Activated T-cell treated with anti-CD3 and anti-CD28 coated beads, Interleukin-2, amount 50 U/mL, for 24 hours (primary cell): ENCODE results near the gene DAB2IP.

Experiments used
- DNase-seq: peaks from one replicate; pipeline ENCODE4 v3.0.0-alpha.2; 2020
- H3K27ac Mint-ChIP-seq: 2 replicates; pipeline ENCODE4 v1.8.0; 2020; ENCODE audit warnings: mild to moderate bottlenecking, mixed read lengths
- H3K27me3 Mint-ChIP-seq: 2 replicates; pipeline ENCODE4 v1.8.0; 2020; ENCODE audit warnings: mixed read lengths
- H3K36me3 Mint-ChIP-seq: 2 replicates; pipeline ENCODE4 v1.8.0; 2020; ENCODE audit warnings: low read depth, mixed read lengths
- H3K4me1 Mint-ChIP-seq: 2 replicates; pipeline ENCODE4 v1.8.0; 2020; ENCODE audit warnings: low read depth, mixed read lengths
- H3K4me3 Mint-ChIP-seq: 2 replicates; pipeline ENCODE4 v1.8.0; 2020; ENCODE audit warnings: mild to moderate bottlenecking, moderate library complexity, mixed read lengths
- H3K9me3 Mint-ChIP-seq: 2 replicates; pipeline ENCODE4 v1.8.0; 2020; ENCODE audit warnings: mixed read lengths

The DAB2IP gene

DNA sequence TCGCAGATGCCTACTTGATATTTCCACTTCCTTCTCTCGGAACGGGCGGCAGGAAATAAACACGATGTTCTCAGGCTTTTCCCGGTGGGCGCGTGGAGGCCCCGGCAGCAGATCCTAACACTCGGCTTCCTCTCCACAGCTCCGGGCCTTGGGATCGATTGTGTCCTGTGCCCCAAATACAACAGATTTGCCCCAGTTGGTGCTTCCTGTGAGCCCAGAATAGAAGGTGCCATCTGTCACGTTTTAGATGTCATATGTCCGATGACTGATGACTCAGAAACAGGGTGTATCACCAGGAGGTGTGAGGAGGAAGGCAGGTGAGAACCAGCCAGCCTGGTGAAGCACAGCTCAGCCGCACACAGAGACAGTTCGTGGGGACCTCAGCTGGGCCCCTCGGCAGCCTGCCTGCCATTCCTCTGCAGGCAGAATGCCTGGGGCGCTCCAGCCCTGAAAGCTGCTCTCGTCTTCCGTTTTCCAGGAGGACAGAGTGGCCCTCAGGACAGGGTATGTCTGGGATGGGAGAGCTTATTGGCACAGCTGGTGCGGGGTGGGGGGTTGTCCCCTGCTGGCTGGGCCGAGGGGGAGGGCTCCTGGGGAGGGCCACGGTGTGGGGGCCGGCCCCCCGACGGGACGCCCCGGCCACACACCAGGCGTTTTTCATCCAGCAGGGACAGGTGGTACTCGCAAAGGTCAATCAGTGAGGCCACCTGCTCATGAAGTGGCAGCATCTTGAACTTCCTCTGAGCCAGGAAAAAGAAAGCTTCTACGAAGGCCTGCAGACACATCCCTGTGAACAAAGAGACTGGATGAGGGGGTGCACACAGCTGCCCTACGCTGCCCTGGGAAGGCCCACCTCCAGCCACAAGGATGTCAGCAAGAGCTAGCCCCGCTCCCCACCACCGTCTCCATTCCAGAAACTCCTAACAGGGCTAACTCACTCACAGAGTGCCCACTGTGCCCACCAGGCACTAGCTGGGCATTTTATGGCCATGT, 171.0 kb downstream of the DAB2IP start:
- no peak overlapping the region for H3K4me3 Mint-ChIP-seq
- no peaks in the 10 kb centered on the region for H3K4me1 Mint-ChIP-seq
- no peak for DNase-seq
- H3K36me3 Mint-ChIP-seq = no peaks in the 10 kb centered on the region
- H3K27ac Mint-ChIP-seq = no peak overlapping the region
- no peaks in the 10 kb centered on the region for H3K27me3 Mint-ChIP-seq
- H3K9me3 Mint-ChIP-seq = no peaks in the 10 kb centered on the region

DNA sequence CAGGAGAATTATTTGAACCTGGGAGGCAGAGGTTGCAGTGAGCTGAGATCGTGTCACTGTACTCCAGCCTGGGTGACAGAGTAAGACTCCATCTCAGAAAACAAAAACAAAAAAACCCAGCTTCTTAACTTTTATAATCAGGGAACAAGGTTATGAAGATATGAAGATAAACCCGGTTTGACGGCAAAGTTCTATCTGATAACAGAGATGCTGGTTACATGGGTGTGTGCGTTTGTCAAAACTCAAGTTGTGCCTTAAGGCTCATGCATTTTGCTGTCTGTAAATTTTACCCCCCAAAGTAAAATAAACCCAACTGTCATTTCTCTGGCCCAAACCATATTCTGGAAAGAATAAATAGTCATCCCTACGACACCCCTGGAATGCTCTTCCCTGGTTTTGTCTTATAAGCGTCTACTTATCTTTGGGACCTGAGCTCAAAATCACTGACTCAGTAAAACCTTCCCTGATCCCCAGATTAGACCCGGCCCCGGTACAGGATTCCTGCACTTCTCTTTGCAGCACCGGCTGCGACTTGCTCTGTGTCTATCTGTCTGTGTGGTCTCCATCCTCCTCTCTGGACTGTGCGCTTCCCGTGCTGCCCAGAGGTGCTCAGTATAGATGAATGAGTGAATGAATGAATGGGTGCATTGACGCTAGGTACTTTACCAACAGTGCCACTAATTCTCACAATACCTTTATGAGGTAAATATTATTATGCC, 172.2 kb downstream of the DAB2IP start:
- H3K27ac Mint-ChIP-seq = no peak overlapping the region
- no peaks in the 10 kb centered on the region for H3K27me3 Mint-ChIP-seq
- H3K4me1 Mint-ChIP-seq = no peaks in the 10 kb centered on the region
- no peak overlapping the region for H3K4me3 Mint-ChIP-seq
- no peaks in the 10 kb centered on the region for H3K9me3 Mint-ChIP-seq
- H3K36me3 Mint-ChIP-seq = no peaks in the 10 kb centered on the region
- DNase-seq = no peak

DNA sequence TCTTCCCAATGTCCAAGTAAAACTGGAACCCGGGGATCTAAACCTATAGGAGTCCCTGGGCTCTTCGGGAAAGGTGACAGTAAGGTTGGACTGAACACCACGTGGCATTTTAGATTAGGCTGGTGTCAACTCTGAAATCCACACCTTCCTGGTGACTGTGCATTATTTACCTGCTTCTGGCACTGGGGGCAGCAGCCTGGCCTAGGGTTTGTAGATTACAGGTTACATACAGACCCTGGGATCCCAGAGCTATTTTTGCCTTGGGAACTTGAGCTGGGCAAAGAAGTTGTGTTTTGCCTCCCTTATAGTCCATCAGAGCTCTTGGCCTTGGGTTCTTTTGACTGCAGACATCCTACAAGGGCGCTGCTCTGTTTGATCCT, 173.2 kb downstream of the DAB2IP start:
- H3K27ac Mint-ChIP-seq = no peak overlapping the region
- H3K9me3 Mint-ChIP-seq = no peaks in the 10 kb centered on the region

DNA sequence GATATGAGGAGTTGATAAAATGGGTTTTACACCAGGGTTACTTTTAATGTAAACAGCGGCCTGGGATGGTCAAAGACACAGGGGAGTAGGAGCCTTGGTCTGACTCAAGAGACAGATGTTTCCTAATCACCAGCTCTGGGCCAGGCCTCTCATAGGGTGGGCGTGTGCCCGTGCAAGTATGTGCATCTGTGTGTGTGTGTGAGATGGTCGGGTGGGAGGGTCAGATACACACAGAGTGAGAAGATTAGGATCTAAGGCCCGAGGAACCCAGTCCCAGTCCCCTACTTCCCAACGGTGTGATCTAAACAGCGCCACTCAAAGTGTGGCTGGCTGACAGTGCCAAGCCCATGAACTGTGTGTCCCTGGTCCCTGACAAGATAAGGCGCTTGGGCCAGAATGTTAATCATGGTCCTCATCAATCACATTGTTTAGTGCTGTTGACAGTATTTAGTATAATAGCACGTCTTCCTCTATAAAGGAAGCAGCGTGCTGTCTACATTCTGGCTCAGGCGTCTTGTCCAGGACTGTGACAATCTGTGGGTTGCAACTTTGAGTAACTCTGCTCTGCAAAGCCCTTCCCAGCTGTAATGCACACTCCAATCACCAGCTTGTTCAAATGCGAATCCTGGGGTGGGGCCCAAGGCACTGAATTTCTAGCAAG, 173.7 kb downstream of the DAB2IP start:
- H3K9me3 Mint-ChIP-seq = no peaks in the 10 kb centered on the region

More for the DNA sequence above, 173.2 kb downstream of the DAB2IP start:
- no peak overlapping the region for H3K4me3 Mint-ChIP-seq
- no peaks in the 10 kb centered on the region for H3K27me3 Mint-ChIP-seq
- no peaks in the 10 kb centered on the region for H3K36me3 Mint-ChIP-seq
- no peak for DNase-seq
- H3K4me1 Mint-ChIP-seq = no peaks in the 10 kb centered on the region

DNA sequence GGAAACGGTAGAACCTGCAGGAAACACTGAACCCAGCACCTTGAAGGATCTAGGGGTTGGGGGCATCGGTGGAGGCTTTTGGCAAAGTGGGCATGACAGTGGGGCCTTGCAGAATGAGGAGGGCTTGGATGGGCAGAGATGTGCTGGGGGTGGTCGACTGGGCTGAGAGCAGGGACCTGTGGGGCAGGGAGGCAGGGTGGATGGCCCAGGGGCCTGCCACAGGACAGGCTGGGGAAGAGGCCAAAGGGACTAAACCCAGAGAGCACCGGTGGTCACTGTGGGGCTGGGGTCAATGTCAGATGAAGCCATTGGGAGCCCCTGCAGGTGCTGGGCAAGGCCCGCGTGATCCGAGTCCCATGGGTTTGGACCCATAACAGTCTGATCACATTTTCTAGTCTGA, 175.3 kb downstream of the DAB2IP start:
- DNase-seq = no peak

More for the DNA sequence above, 173.7 kb downstream of the DAB2IP start:
- Mint-ChIP-seq H3K27ac (no peak overlapping the region), H3K36me3 (no peaks in the 10 kb centered on the region), H3K27me3 (no peaks in the 10 kb centered on the region), H3K4me3 (no peak overlapping the region), H3K4me1 (no peaks in the 10 kb centered on the region)
- no peak for DNase-seq

DNA sequence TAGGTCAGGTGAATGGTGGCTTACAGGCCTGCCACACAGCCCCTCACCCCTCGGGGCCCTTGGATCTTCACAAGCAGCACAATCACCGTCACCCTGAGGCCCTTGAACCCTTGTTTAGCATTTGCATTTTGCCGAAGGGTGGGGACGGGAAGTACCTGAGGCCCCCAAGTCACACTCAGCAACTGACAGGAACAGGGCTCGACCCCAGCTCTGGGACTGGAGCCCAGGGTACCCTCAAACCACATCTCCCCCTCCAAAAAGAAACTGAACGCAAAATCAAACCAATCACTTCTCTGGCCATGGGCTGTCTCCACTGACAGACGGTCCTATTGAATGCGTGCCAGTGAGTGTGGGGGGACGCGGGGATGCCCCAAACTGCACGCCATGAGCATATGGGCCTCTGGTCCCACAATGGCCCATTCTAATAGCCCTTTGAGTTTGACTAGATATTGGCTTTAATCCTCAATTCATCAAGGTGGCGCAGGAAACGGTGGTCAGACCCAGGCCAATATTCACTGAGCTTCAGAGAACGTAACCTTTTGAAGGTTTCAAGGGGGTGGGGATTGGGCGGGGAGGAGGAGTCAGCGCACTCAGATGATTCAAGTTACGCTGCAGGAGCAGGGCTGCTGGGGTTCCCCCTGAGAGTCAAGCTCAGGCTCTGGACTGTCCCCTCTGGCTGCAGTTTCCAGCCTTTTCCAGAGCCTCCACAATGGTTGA, 176.0 kb downstream of the DAB2IP start:
- H3K27me3 Mint-ChIP-seq = no peaks in the 10 kb centered on the region
- H3K9me3 Mint-ChIP-seq = no peaks in the 10 kb centered on the region
- H3K36me3 Mint-ChIP-seq = no peaks in the 10 kb centered on the region
- no peak overlapping the region for H3K4me3 Mint-ChIP-seq
- no peak overlapping the region for H3K27ac Mint-ChIP-seq
- H3K4me1 Mint-ChIP-seq = no peaks in the 10 kb centered on the region
- no peak for DNase-seq

More for the DNA sequence above, 175.3 kb downstream of the DAB2IP start:
- no peak overlapping the region for H3K4me3 Mint-ChIP-seq
- H3K4me1 Mint-ChIP-seq = no peaks in the 10 kb centered on the region
- no peaks in the 10 kb centered on the region for H3K27me3 Mint-ChIP-seq
- H3K27ac Mint-ChIP-seq = no peak overlapping the region
- no peaks in the 10 kb centered on the region for H3K9me3 Mint-ChIP-seq
- H3K36me3 Mint-ChIP-seq = no peaks in the 10 kb centered on the region

DNA sequence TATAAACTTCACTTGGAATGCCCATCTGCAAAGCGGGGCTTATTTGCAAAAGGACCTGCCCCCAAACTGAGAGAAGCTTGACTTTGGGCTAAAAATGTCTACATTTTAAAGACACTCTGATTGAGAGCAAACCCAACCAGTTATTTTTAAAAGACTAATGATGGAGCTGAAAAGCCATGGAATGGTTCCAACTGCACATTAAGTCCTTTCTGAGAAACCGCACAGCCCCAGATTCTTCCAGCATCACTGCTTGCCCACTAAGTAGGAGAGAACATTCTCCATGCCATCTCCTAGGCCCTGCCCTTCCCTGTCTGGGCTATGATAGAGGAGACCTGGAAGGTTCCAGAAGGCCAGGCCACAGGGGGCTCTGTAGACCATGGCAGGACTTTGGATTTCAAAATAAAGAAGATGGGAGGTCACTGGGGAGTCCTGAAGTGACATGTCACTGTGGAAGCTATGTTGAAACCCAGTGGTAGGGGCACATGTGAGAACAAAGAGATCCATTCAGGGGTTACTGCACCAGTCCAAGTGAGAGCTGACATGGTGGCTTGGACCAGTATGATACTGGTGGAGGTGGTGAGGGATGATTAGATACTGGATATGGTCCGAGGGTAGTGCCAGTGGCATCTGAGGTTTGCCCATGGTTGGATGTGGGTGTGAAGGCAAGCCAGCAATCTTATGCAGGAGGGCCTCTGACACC, 179.2 kb downstream of the DAB2IP start:
- H3K4me3 Mint-ChIP-seq = no peak overlapping the region
- H3K9me3 Mint-ChIP-seq = no peaks in the 10 kb centered on the region

DNA sequence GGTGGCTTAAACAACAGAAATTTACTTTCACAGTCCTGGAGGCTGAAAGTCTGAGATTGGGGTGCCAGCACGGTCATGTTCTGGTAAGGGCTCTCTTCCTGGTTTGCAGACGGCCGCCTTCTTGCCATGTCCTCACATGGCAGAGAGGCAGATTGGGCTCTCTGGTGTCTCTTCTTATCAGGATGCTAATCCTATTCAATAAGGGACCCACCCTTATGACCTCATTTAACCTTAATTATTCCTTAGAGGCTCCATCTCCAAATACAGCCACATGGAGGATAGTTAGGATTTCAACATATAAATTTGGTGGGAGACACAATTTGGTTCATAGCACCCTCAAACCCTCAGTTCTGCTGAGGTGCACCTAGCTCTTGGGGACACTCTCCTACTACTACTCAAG, 180.4 kb downstream of the DAB2IP start:
- H3K4me3 Mint-ChIP-seq = no peak overlapping the region
- DNase-seq = no peak
- H3K4me1 Mint-ChIP-seq = no peaks in the 10 kb centered on the region
- no peak overlapping the region for H3K27ac Mint-ChIP-seq
- no peaks in the 10 kb centered on the region for H3K9me3 Mint-ChIP-seq
- no peaks in the 10 kb centered on the region for H3K36me3 Mint-ChIP-seq
- H3K27me3 Mint-ChIP-seq = no peaks in the 10 kb centered on the region

More for the DNA sequence above, 179.2 kb downstream of the DAB2IP start:
- Mint-ChIP-seq H3K36me3 (no peaks in the 10 kb centered on the region), H3K4me1 (no peaks in the 10 kb centered on the region), H3K27me3 (no peaks in the 10 kb centered on the region), H3K27ac (no peak overlapping the region)
- no peak for DNase-seq

DNA sequence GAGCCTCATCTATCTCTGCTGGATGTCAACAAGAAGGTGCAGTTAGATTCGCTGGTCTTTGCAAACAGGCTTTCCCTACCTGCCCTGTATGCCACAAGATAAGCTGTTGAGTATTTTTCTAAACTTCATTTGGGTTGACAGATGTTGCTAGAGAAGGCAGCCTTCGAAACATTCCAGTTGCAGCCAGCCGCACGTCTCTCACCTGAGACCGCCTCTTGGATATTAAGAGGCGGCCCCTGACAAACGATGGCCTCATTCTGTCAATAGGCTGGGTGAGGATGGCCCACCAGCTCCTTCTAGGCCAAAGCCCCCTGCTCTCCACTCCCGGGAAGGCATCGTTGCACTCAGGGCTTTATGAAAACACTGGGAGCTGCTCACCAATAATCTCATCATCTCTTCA, 181.6 kb downstream of the DAB2IP start:
- no peaks in the 10 kb centered on the region for H3K4me1 Mint-ChIP-seq
- no peaks in the 10 kb centered on the region for H3K36me3 Mint-ChIP-seq
- no peak overlapping the region for H3K4me3 Mint-ChIP-seq
- no peak overlapping the region for H3K27ac Mint-ChIP-seq
- H3K9me3 Mint-ChIP-seq = no peaks in the 10 kb centered on the region
- no peaks in the 10 kb centered on the region for H3K27me3 Mint-ChIP-seq
- DNase-seq = no peak
